A172 (cell line): ENCODE results near the gene L1CAM. TPM values are rescaled to one million over a fixed set of nuclear protein-coding genes. Genes with fewer than 3 reads are reported as not detected.
A peak's percentile ranks its signal among the peaks of the same experiment; 100 is the strongest.

ENCODE experiments used
- DNase-seq: peaks from one replicate; pipeline ENCODE4 v3.0.0-alpha.2; 2015; ENCODE audit warnings: low spot score
- total RNA-seq: library from RNA; depleted of rRNA; stranded (reverse); fragments of >200 nt; shearing (Covaris generic); gene quantifications from 2 replicates; pipeline ENCODE4 v1.2.3, GENCODE V29; 2014

Gene L1CAM
- total RNA-seq, 1 experiment from 2014 or later, result 77.7 TPM

GRCh38 chrX:153925387-153925738 is 39.4 kb upstream of the L1CAM start:
- DNase-seq, result no peak

DNA sequence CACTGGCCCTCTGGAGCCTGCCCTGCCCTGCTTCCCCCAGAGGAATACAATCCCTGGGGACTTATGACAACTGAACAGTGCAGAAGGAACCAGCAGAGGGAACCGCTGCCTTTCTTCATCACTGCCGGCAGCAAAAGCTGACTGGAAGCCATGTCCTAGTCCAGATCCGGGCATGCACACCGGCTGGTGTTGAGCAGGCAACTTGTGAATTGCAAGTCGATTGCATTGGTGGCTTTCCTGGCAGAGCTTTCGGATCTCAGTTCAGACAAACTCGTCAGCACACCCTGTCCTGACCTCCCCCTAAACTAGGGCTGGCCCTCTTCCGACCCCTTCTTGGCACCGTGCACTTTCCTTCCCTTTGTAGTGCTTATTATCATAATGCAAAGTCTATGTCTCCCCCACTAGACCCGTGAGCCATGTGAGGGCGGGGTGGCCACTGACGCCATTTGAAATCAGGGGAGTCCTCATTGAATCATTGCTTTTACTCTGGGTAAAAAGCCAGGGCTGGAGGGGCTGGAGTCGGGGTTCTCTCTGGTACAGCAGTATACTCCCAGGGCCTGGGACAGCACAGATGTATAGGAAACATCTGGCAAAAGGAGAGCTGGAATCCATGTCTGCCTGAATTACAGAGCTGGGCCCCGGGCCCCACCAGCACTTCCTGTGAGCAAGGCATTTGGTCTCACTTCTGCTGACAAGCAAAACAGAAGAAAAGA is 38.3 kb upstream of the L1CAM start:
- peak; percentile 50 for DNase-seq

- peak; percentile 78 for DNase-seq
Observed at GRCh38 chrX:153922932-153923857, 37.2 kb upstream of the L1CAM start.

- DNase-seq, result no peak
Observed at GRCh38 chrX:153921511-153922446, 35.8 kb upstream of the L1CAM start.

GRCh38 chrX:153921070-153921469 is 35.1 kb upstream of the L1CAM start:
- no peak for DNase-seq

DNA sequence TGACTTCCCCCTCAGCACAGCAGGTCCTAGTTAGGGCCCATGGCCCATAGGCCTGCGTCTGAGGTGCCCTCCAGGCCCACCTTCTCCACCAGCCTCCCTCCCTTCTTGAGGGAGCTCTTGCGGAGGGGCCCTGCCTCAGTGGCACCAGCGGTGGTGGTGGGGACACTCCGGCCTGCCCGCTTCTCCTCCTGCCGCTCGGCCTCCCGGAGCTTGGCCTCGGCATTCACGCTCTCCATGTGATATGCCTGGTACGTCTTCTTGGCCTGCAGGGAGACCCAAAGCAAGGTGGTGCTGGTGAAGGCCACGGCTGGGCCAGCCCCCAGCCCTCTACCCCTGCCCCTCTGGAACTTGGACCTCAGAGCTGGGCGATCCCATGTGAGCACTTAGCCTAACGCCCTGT is 34.6 kb upstream of the L1CAM start:
- DNase-seq, result no peak

GRCh38 chrX:153919281-153919680 is 33.3 kb upstream of the L1CAM start:
- no peak for DNase-seq

DNA sequence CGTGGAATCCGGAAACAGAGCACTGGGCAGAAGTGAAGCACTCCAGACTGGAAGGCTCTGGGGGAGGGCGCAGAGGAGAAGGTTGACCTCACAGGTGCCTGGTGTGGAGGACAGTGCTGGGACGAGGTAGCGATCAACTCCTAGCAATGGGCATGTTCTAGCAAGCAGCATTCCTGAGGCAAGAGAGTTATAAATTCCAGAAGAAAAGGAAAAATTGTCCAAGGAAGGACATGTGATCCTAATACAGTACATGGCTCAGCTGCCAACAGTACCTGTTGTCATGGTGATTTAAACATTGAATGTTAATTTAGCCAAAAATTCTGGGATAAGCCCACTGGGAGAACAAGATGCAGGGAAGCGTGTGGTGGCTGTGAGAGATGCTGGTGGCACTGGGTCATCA is 31.9 kb upstream of the L1CAM start:
- no peak for DNase-seq

GRCh38 chrX:153913701-153914100 is 27.7 kb upstream of the L1CAM start:
- DNase-seq, result no peak

DNA sequence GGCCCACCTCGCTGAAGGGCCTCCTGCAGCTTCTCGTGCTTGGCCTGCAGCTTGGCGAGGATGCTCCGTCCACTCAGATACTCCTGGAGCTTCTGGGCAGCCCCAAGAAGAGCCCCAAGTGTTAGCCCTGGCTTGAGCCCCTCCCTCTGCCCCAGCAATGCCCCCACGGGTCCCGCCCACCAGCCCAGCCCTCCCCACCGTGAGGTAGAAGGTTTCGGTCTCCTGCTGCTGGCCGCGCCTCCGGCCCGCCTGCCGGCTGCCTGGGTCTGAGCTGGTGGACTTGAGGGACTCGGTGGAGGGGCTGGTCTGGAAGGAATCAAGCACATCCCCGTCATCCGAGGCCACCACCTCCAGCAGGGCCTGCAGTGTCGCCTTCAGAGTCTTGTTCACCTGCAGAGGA is 27.2 kb upstream of the L1CAM start:
- DNase-seq, result no peak

- no peak for DNase-seq
Observed at GRCh38 chrX:153911798-153912197, 25.8 kb upstream of the L1CAM start.

- DNase-seq, result no peak
Observed at GRCh38 chrX:153910446-153910845, 24.5 kb upstream of the L1CAM start.

DNA sequence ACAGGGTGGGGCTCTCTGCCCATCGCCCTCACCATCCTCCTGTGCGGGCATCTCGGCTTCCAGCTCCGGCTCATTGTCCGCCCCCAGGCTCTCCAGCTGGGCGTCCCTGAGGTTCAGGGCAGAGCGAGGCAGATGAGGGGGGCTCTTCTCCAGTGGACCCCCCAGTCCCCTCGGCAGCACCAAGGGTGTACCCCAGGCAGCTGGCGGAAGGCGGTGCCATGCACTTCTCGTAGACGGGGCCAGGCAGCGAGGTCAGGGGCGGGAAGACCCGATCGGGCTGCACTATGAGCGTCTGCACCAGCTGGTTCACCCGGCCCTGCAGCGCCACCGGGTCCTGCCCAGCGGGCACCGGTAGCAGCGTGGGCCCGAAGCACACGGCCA is 24.0 kb upstream of the L1CAM start:
- DNase-seq, result no peak

- peak; percentile 61 for DNase-seq
Observed at GRCh38 chrX:153909024-153909979, 23.3 kb upstream of the L1CAM start.

GRCh38 chrX:153908219-153908860 is 22.4 kb upstream of the L1CAM start:
- DNase-seq, result no peak

- DNase-seq, result no peak
Observed at GRCh38 chrX:153907456-153907855, 21.5 kb upstream of the L1CAM start.

- no peak for DNase-seq
Observed at GRCh38 chrX:153906126-153906917, 20.3 kb upstream of the L1CAM start.

DNA sequence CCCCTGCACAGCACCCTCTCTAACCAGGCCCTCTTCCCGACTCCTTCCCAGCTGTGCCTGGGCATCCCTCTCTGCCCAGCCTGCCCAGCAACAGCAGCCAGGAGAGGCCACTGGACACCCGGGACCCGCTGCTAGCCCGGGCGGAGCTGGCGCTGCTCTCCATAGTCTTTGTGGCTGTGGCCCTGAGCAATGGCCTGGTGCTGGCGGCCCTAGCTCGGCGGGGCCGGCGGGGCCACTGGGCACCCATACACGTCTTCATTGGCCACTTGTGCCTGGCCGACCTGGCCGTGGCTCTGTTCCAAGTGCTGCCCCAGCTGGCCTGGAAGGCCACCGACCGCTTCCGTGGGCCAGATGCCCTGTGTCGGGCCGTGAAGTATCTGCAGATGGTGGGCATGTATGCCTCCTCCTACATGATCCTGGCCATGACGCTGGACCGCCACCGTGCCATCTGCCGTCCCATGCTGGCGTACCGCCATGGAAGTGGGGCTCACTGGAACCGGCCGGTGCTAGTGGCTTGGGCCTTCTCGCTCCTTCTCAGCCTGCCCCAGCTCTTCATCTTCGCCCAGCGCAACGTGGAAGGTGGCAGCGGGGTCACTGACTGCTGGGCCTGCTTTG is 19.6 kb upstream of the L1CAM start:
- no peak for DNase-seq
